Heart left ventricle (tissue), 16 donors: Measurements from ENCODE around the gene C1QTNF12. TPM values are rescaled to one million over a fixed set of nuclear protein-coding genes. Genes with fewer than 3 reads are reported as not detected.

Experiments used
- ATAC-seq, 4 donors: fragments of 200-7000 bp; cut with Tn5 transposase; one replicate each; pipeline ENCODE4 v1.9.1; 2020 to 2022; ENCODE audit warnings: moderate library complexity in 4 of 4, mild to moderate bottlenecking in 3 of 4, moderate number of reproducible peaks in 1 of 4
- DNase-seq, 5 donors: peaks; one replicate each; pipeline ENCODE4 v3.0.0-alpha.2; 2020
- H3K27ac ChIP-seq, 12 donors: fragments of 200-600 bp; sonication (generic) in 4 of 12; one replicate each; pipeline versions ENCODE4 v1.5.0 to v1.8.0; 2016 to 2022; ENCODE audit warnings: mild to moderate bottlenecking in 2 of 12
- H3K27me3 ChIP-seq, 9 donors: fragments of 200-600 bp; sonication (generic) in 2 of 9; one replicate each; pipeline versions ENCODE4 v1.5.1 to v1.8.0; 2016 to 2022; ENCODE audit warnings: mild to moderate bottlenecking in 3 of 9
- H3K36me3 ChIP-seq, 9 donors: fragments of 200-600 bp; sonication (generic) in 2 of 9; one replicate each; pipeline versions ENCODE4 v1.5.0 to v1.8.0; 2018 to 2022; ENCODE audit warnings: mild to moderate bottlenecking in 2 of 9
- H3K4me1 ChIP-seq, 12 donors: fragments of 200-600 bp; sonication (generic) in 4 of 12; one replicate each; pipeline versions ENCODE4 v1.5.0 to v1.8.0; 2016 to 2022; ENCODE audit warnings: mild to moderate bottlenecking in 3 of 12
- H3K4me3 ChIP-seq, 12 donors: fragments of 200-600 bp; sonication (generic) in 4 of 12; one replicate each; pipeline versions ENCODE4 v1.5.0 to v1.8.0; 2017 to 2022; ENCODE audit warnings: mild to moderate bottlenecking in 9 of 12, moderate library complexity in 4 of 12
- H3K9me3 ChIP-seq, 12 donors: fragments of 200-600 bp; sonication (generic) in 4 of 12; one replicate each; pipeline versions ENCODE4 v1.5.0 to v1.8.0; 2016 to 2022; ENCODE audit warnings: mild to moderate bottlenecking in 1 of 12
- POLR2A ChIP-seq, 2 donors: fragments of 450-650 bp; IDR thresholded peaks; one replicate each; pipeline ENCODE4 v1.6.1; 2017; ENCODE audit warnings: antibody characterized with exemption in 2 of 2, mild to moderate bottlenecking in 2 of 2, moderate library complexity in 2 of 2
- WGBS, 4 donors: extraction: QIAGEN DNeasy Blood & Tissue Kit in 2 of 4; methylation state at CpG; one replicate each; pipeline versions ENCODE4 v1.1.5 to v1.1.7; 2013 to 2018; 5-methylcytosine and 5-hydroxymethylcytosine counted together
- intact Hi-C, 10 donors: fragments of 100-400 bp; cut with DNase I; formaldehyde crosslinking; loops; one replicate each; pipeline versions ENCODE4 v1.11.1 to v1.14.2; 2022
- polyA plus RNA-seq, 2 donors: library from polyadenylated mRNA; stranded (reverse); fragments of 200-250 nt; gene quantifications; one replicate each; pipeline ENCODE4 v1.2.3, GENCODE V29; 2013
- total RNA-seq, 9 donors: library from RNA; depleted of rRNA in 2 of 9; stranded (reverse); fragments of >200 nt in 2 of 9; fragmentation: NEBNext Ultra II Directional in 3 of 9; extraction: Animal tissue kit (Norgen Biotek cat#: 25700) in 3 of 9; gene quantifications; one replicate each; pipeline versions ENCODE4 v1.1.0 to v1.2.4, GENCODE V29; 2016 to 2023
- TF ChIP-seq, protein P1 (sequence below), 12 donors: fragments of 200-600 bp; sonication (generic) in 4 of 12; IDR thresholded peaks; one replicate each; pipeline versions ENCODE4 v1.5.0 to v1.8.0; 2018 to 2022; ENCODE audit warnings: antibody characterized with exemption in 12 of 12, mild to moderate bottlenecking in 5 of 12
- donor health status: ischemic (EF 13 %, LVEDD 7.1; RV severe dilation, severe dysfunction).
- donor health status: healthy with polysubstance abuse.
- donor health status: DM: no; HTN: yes; CAD: no.
- donor health status: DM: no; HTN: no; CAD: no.
- donor health status: ischemic (EF 25% LVEDD 6.9; RV normal size, moderate dysfunction).
- donor health status: ischemic (EF 25% LVEDD 5.7; RV mildly dilated, moderate dysfunction).
- donor health status: healthy.
- donor health status: DM: yes; HTN: yes; CAD: no.
- donor health status: ischemic (EF 35%, LVEDD 5.7; RV mildly dilated, moderate dysfunction).
- donor health status: nonischemic (EF 11% LVEDD 7.7; RV severe dilation, severe dysfunction).
- donor health status: DM: yes; HTN: yes; CAD: no.
- donor health status: PGD.
- donor health status: ischemic (EF 29% LVEDD 5.4; RV normal size, mild dysfunction).
- donor health status: nonischemic (EF 23%, LVEDD 6.1; RV moderate dilation, normal function).

The C1QTNF12 gene
- total and polyA plus RNA-seq, 11 donors, result 0.72 to 3.5 (median 0.85) TPM; not detected in 2

DNA sequence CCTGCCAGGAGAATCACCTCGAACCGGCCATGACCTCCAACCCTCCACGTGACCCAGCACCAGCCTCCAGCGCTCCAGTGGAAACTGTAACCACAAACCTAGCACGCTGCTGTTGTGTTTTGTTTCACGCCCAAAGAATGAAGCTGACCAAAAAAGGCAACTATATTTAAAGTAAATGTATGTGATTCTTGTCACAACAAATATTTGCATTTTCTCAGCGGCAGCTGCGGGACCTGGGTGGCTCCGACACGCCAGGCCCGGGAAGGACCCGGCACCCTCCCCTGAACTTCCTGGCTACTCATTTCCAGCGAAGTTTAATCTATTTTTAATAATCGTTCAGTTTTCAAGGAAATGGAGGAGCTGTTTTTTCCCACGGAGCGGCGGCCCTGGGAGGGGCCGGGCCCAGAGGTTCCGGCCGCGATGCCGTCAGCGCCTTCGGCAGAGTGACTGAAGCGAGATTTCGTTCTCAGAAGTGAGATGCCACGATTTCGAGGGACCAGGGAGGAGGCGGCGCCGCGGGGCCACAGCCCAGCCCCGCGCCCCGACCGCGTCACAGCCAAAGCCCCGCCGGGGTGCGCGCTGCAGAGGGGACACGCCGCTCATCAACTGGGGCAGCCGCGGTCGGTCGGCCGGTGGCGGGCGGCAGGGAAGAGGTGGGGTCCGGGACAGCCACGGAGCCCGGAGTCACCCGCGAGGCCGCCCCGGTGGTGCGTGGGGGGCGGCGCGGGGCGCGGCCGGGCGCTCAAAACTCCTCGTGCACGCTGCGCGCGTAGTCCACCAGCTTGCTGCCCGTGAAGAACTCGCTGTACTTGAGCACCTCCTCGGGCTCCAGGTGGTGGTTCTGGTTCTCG lies 29.5 kb downstream of the C1QTNF12 start:
- no peak for DNase-seq
- Histone ChIP-seq H3K9me3 (no peaks in the 10 kb centered on the region), H3K4me3 (peak overlapping the region in 5 of 12 donors; percentile 4 to 32 (median 12)), H3K36me3 (peaks cover 0 to 62% (median 50%) of the 10 kb centered on the region in 9 donors), H3K27ac (peak overlapping the region in 11 of 12 donors; percentile 24 to 86 (median 62)), H3K27me3 (peaks cover 0 to 2% (median 0%) of the 10 kb centered on the region in 9 donors), H3K4me1 (peaks cover 0 to 46% (median 21%) of the 10 kb centered on the region in 12 donors)
- TF ChIP-seq, protein P1, sequence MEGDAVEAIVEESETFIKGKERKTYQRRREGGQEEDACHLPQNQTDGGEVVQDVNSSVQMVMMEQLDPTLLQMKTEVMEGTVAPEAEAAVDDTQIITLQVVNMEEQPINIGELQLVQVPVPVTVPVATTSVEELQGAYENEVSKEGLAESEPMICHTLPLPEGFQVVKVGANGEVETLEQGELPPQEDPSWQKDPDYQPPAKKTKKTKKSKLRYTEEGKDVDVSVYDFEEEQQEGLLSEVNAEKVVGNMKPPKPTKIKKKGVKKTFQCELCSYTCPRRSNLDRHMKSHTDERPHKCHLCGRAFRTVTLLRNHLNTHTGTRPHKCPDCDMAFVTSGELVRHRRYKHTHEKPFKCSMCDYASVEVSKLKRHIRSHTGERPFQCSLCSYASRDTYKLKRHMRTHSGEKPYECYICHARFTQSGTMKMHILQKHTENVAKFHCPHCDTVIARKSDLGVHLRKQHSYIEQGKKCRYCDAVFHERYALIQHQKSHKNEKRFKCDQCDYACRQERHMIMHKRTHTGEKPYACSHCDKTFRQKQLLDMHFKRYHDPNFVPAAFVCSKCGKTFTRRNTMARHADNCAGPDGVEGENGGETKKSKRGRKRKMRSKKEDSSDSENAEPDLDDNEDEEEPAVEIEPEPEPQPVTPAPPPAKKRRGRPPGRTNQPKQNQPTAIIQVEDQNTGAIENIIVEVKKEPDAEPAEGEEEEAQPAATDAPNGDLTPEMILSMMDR (IDR thresholded peaks at IDR 0.05), result no peak
- no peak for TF ChIP-seq POLR2A (IDR thresholded peaks at IDR 0.05)
- peak in 1 of 4 donors; percentile 34 for ATAC-seq
- WGBS, 4 donors, result 75 to 86% (median 84%) methylated on average over 66 to 74 of the region's 74 CpGs
- intact Hi-C loops, result no loop called here

DNA sequence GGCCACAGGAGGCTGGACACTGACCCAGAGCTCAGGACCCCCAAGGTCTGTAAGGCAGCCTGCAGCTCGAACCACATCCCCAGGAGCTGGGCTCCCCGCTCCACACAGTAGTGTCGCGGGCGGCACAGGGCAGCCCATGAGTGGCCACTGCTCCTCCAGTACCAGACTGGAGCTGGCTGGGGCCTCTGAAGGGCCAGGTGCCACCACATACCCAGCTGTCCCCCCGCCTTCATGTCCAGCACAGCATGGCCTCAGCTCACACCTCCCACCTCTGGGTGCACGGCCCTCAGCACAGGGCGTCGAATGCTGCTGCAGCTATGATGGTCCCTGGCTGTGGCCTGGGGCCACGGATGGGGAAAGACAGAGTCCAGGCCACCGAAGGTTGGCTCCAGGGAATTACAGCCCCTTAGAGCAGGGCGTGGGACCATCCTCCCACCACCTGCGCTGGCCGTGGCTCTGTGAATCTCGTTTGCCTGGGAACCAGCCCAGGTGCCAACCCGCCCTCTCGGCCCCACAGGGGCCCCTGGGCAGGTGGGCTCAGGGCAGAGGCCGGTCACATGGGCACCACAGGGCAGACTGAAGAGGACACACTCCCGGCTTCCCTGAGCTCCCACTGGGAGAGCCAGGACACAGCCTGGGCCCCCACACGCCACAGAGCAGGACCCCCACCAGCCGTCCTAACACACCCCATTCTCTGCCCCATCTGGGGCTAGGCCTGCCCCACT lies 30.5 kb downstream of the C1QTNF12 start:
- intact Hi-C loops, result no loop called here
- Histone ChIP-seq H3K4me3 (peak overlapping the region in 1 of 12 donors; percentile 28), H3K27ac (peak overlapping the region in 9 of 12 donors; percentile 24 to 86 (median 68)), H3K36me3 (peaks cover 0 to 53% (median 40%) of the 10 kb centered on the region in 9 donors), H3K9me3 (no peaks in the 10 kb centered on the region), H3K27me3 (peaks cover 0 to 2% (median 0%) of the 10 kb centered on the region in 9 donors), H3K4me1 (peaks cover 0 to 46% (median 21%) of the 10 kb centered on the region in 12 donors)
- DNase-seq (no peak), ATAC-seq (no peak)
- 86 to 93% (median 87%) methylated on average over 10 to 21 of the region's 21 CpGs for WGBS, 4 donors
- TF ChIP-seq, protein P1 (IDR thresholded peaks at IDR 0.05), result no peak
- no peak for TF ChIP-seq POLR2A (IDR thresholded peaks at IDR 0.05)

DNA sequence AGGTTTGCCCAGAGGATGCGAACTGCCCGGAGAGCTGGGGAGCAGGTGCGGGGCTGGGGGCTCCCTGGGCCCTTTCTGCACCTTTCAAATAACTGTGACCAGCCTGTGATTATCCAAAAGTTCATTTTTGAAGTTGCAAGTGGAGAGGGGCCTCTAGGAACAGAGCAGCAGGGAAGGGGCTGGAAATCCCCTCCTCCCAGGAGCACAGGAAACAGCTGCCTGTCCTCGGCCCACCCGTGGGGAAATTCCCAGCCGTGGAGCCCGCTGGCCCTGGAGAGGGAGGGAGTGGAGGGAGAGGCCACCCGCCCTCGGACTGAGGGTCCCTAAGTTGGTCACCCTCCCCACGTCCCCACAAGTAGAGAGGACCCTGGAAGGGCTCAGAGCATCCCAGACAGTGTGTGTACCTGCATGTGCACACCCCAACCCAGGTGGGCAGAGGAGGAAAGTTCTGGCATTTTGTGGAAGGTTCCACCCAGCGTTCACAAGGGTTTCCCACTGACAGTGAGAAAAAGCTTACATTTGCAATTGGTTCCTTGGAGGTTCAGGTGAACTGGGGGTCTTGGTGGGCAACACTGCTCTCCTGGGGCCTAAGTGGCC lies 31.3 kb downstream of the C1QTNF12 start:
- Histone ChIP-seq H3K27ac (peak overlapping the region in 5 of 12 donors; percentile 53 to 86 (median 81)), H3K4me3 (no peak overlapping the region), H3K9me3 (no peaks in the 10 kb centered on the region), H3K36me3 (peaks cover 0 to 44% (median 31%) of the 10 kb centered on the region in 9 donors), H3K4me1 (peaks cover 0 to 46% (median 21%) of the 10 kb centered on the region in 12 donors), H3K27me3 (peaks cover 0 to 2% (median 0%) of the 10 kb centered on the region in 9 donors)
- ATAC-seq (peak in 1 of 4 donors; percentile 5), DNase-seq (peak in 1 of 5 donors; percentile 43)
- no peak for TF ChIP-seq POLR2A (IDR thresholded peaks at IDR 0.05)
- TF ChIP-seq, protein P1 (IDR thresholded peaks at IDR 0.05), result no peak
- intact Hi-C loops, result no loop called here
- WGBS, 4 donors, result 35 to 57% (median 51%) methylated on average over 8 to 11 of the region's 11 CpGs
